OCI-LY7 (cell line): ENCODE results near the gene NOLC1.

Experiments
- CTCF ChIP-seq: fragments of 200-600 bp; sonication (generic); conservative IDR thresholded peaks from 2 replicates; pipeline ENCODE4 v1.5.1; 2014; ENCODE audit warnings: mild to moderate bottlenecking, antibody characterized with exemption, low read length, moderate library complexity, mixed read lengths
- EZH2phosphoT487 ChIP-seq: fragments of 200-600 bp; sonication (generic); IDR thresholded peaks from 2 replicates; pipeline ENCODE4 v1.6.1; 2018; ENCODE audit warnings: low read depth, borderline replicate concordance, mild to moderate bottlenecking, mixed run types, antibody characterized with exemption, low read length, moderate library complexity, mixed read lengths

GRCh38 chr10:102139281-102140110 lies 12.7 kb upstream of the NOLC1 start:
- TF ChIP-seq CTCF (no peak), EZH2phosphoT487 (no peak)
